ENCODE data around the gene WIZ. TPM values are rescaled to one million over a fixed set of nuclear protein-coding genes. Genes with fewer than 3 reads are reported as not detected.
A peak's percentile ranks its signal among the peaks of the same experiment; 100 is the strongest.
"Not testable (repeated sequence)": the region's sequence is repeated elsewhere in the genome, so short reads cannot be mapped to it uniquely, and the experiment has no call there.

The WIZ gene
- total RNA-seq, 1 experiment from 2014 or later = 28.9 TPM

- DNase-seq (ENCODE audit: low read depth) = not testable (repeated sequence)
These were observed 38.4 kb downstream of the WIZ start for GRCh38 chr19:15411351-15411750.

GRCh38 chr19:15404780-15405211 is 45.0 kb downstream of the WIZ start:
- no peak for DNase-seq (ENCODE audit: low read depth)

GRCh38 chr19:15404097-15404779 is 45.5 kb downstream of the WIZ start:
- DNase-seq (ENCODE audit: low read depth) = no peak

GRCh38 chr19:15403151-15403531 is 46.6 kb downstream of the WIZ start:
- no peak for DNase-seq (ENCODE audit: low read depth)

- no peak for DNase-seq (ENCODE audit: low read depth)
These were observed 47.2 kb downstream of the WIZ start for GRCh38 chr19:15402411-15403150.

GRCh38 chr19:15401397-15401710 is 48.4 kb downstream of the WIZ start:
- no peak for DNase-seq (ENCODE audit: low read depth)

- DNase-seq (ENCODE audit: low read depth) = no peak
These were observed 49.0 kb downstream of the WIZ start for GRCh38 chr19:15400521-15401396.

GRCh38 chr19:15399635-15400034 is 50.1 kb downstream of the WIZ start:
- no peak for DNase-seq (ENCODE audit: low read depth)

- no peak for DNase-seq (ENCODE audit: low read depth)
These were observed 50.6 kb downstream of the WIZ start for GRCh38 chr19:15399234-15399515.

GRCh38 chr19:15398501-15399233 is 51.1 kb downstream of the WIZ start:
- no peak for DNase-seq (ENCODE audit: low read depth)

GRCh38 chr19:15397782-15398181 is 52.0 kb downstream of the WIZ start:
- DNase-seq (ENCODE audit: low read depth) = no peak

- DNase-seq (ENCODE audit: low read depth) = no peak
These were observed 52.5 kb downstream of the WIZ start for GRCh38 chr19:15397236-15397635.

- no peak for DNase-seq (ENCODE audit: low read depth)
These were observed 53.3 kb downstream of the WIZ start for GRCh38 chr19:15396436-15396835.

- not testable (repeated sequence) for DNase-seq (ENCODE audit: low read depth)
These were observed 54.5 kb downstream of the WIZ start for GRCh38 chr19:15395251-15395650.

- DNase-seq (ENCODE audit: low read depth) = no peak
These were observed 55.3 kb downstream of the WIZ start for GRCh38 chr19:15394426-15394825.

GRCh38 chr19:15393963-15394362 is 55.8 kb downstream of the WIZ start:
- DNase-seq (ENCODE audit: low read depth) = no peak

GRCh38 chr19:15390814-15391213 is 58.9 kb downstream of the WIZ start:
- DNase-seq (ENCODE audit: low read depth) = no peak

GRCh38 chr19:15381864-15382263 is 67.9 kb downstream of the WIZ start:
- DNase-seq (ENCODE audit: low read depth) = no peak

GRCh38 chr19:15381429-15381828 is 68.3 kb downstream of the WIZ start:
- no peak for DNase-seq (ENCODE audit: low read depth)

GRCh38 chr19:15379999-15380647 is 69.6 kb downstream of the WIZ start:
- DNase-seq (ENCODE audit: low read depth) = peak; percentile 68

All from HT1080 (cell line).